ENCODE data around the gene CBX3.

GRCh38 chr7:26183545-26184280 lies 17.8 kb upstream of the CBX3 start:
- TF ChIP-seq CTCF (conservative IDR thresholded peaks at IDR 0.05; ENCODE audit: low read length) (no peak), EZH2phosphoT487 (IDR thresholded peaks at IDR 0.05; ENCODE audit: borderline replicate concordance, low read depth, low read length) (no peak)
